ENCODE results near the gene ADGRL3. TPM values are rescaled to one million over a fixed set of nuclear protein-coding genes. Genes with fewer than 3 reads are reported as not detected.
"Not testable (repeated sequence)": the region's sequence is repeated elsewhere in the genome, so short reads cannot be mapped to it uniquely, and the experiment has no call there.

Gene ADGRL3
- total and polyA plus RNA-seq, 2 donors: 0.82 to 2.0 TPM

DNA sequence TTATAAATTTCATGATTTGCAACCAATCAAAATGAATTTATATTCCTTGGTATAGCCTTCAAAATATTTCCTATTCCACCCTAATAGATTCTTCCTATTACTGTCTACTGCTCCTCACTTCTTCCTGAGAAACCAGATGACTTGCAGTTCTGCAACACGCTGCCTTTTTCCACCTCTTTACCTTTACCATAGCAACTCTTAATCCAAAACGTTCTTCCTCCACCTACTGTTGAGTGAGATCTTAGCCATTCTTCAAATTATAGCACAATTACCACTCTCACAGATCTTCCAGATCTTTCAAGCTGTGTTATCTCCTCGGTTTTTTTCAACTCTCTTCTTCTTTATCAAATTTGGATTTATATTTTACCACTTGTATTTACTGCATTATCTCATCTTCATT lies 289.8 kb downstream of the ADGRL3 start:
- DNase-seq (ENCODE audit: low read depth in 6 of 9, low spot score in 9 of 9): no peak
- Histone ChIP-seq H3K27ac (ENCODE audit: low read depth in 1 of 2, low read length in 1 of 2) (no peak overlapping the region), H3K4me3 (ENCODE audit: low read length in 2 of 2) (no peak overlapping the region), H3K9me3 (ENCODE audit: control insufficient read depth in 2 of 2, insufficient read depth in 1 of 2, low read length in 1 of 2) (no peaks in the 10 kb centered on the region), H3K4me1 (ENCODE audit: control insufficient read depth in 2 of 2, insufficient read depth in 2 of 2, low read length in 2 of 2) (no peaks in the 10 kb centered on the region), H3K27me3 (ENCODE audit: control insufficient read depth in 2 of 2, insufficient read depth in 1 of 2, low read length in 1 of 2) (no peaks in the 10 kb centered on the region), H3K36me3 (ENCODE audit: control insufficient read depth in 2 of 2, insufficient read depth in 2 of 2, low read length in 1 of 2) (no peaks in the 10 kb centered on the region)
- 12% methylated on average over 3 of the region's 3 CpGs for WGBS

DNA sequence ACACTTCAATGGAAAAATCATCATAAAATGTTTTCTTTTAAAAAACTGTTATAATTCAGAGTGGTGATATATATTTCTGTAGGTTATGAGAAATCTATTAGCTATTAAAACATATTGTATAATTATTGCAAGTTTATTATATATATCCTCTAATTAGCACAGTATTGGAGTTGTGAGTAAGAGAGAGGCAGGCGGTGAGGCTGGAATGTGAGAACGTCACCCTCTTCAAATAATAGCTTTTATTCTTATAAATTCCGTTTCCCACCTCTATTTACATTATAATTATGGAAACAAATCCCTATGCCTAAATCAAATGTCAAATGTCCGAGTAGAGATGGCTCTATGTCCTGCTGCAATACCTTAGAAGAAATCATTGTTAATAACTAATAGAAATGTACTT lies 292.9 kb downstream of the ADGRL3 start:
- H3K9me3 ChIP-seq (ENCODE audit: control insufficient read depth in 2 of 2, insufficient read depth in 1 of 2, low read length in 1 of 2): no peaks in the 10 kb centered on the region
- H3K4me1 ChIP-seq (ENCODE audit: control insufficient read depth in 2 of 2, insufficient read depth in 2 of 2, low read length in 2 of 2): no peaks in the 10 kb centered on the region
- no peak for DNase-seq (ENCODE audit: low read depth in 6 of 9, low spot score in 9 of 9)
- H3K4me3 ChIP-seq (ENCODE audit: low read length in 2 of 2): no peak overlapping the region
- 91% methylated on average over 4 of the region's 4 CpGs for WGBS
- H3K27me3 ChIP-seq (ENCODE audit: control insufficient read depth in 2 of 2, insufficient read depth in 1 of 2, low read length in 1 of 2): no peaks in the 10 kb centered on the region
- H3K27ac ChIP-seq (ENCODE audit: low read depth in 1 of 2, low read length in 1 of 2): no peak overlapping the region
- no peaks in the 10 kb centered on the region for H3K36me3 ChIP-seq (ENCODE audit: control insufficient read depth in 2 of 2, insufficient read depth in 2 of 2, low read length in 1 of 2)

DNA sequence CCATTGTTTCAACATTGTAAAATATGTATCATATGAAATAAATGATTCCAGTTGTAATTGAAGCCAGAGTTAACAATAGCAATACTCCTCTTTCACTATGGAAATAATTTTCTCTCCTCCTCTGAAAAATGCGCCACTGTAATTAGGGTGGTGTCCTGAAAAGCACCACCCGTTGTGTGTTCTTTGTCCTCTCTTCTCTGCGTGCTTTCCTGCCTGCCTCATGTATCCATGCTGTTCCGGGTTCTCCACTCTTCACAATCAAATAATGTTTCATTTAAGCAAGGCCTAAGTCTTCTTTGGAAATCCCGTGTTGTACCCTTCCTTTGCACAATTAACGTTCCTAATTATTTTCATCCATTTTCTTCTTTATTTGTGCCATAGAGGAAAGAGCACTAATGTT lies 293.3 kb downstream of the ADGRL3 start:
- DNase-seq (ENCODE audit: low read depth in 6 of 9, low spot score in 9 of 9): no peak
- no peaks in the 10 kb centered on the region for H3K9me3 ChIP-seq (ENCODE audit: control insufficient read depth in 2 of 2, insufficient read depth in 1 of 2, low read length in 1 of 2)
- no peaks in the 10 kb centered on the region for H3K4me1 ChIP-seq (ENCODE audit: control insufficient read depth in 2 of 2, insufficient read depth in 2 of 2, low read length in 2 of 2)
- no peak overlapping the region for H3K4me3 ChIP-seq (ENCODE audit: low read length in 2 of 2)
- H3K36me3 ChIP-seq (ENCODE audit: control insufficient read depth in 2 of 2, insufficient read depth in 2 of 2, low read length in 1 of 2): no peaks in the 10 kb centered on the region
- H3K27me3 ChIP-seq (ENCODE audit: control insufficient read depth in 2 of 2, insufficient read depth in 1 of 2, low read length in 1 of 2): no peaks in the 10 kb centered on the region
- H3K27ac ChIP-seq (ENCODE audit: low read depth in 1 of 2, low read length in 1 of 2): no peak overlapping the region
- 97% methylated on average over 6 of the region's 6 CpGs for WGBS

DNA sequence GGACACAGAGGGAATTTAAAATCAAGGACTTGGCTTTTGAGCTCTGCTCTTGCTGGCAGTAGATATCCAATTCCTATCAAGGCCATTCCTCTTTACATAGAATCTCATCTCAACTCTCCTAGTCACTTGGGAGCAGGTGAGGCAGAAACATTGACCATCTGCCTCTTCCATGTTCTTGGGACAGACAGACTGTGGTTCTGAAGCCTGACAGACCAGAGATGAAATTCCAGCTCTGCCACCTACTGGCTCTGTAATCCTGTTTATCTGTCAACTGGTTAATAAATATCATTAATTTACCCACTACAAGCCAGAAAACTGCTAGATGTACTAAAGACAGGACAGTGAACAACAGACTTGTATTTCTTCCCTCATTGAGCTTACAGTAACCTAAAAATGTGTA lies 300.8 kb downstream of the ADGRL3 start:
- no peaks in the 10 kb centered on the region for H3K27me3 ChIP-seq (ENCODE audit: control insufficient read depth in 2 of 2, insufficient read depth in 1 of 2, low read length in 1 of 2)
- no peak overlapping the region for H3K4me3 ChIP-seq (ENCODE audit: low read length in 2 of 2)
- DNase-seq (ENCODE audit: low read depth in 6 of 9, low spot score in 9 of 9): no peak
- H3K9me3 ChIP-seq (ENCODE audit: control insufficient read depth in 2 of 2, insufficient read depth in 1 of 2, low read length in 1 of 2): no peaks in the 10 kb centered on the region
- H3K27ac ChIP-seq (ENCODE audit: low read depth in 1 of 2, low read length in 1 of 2): no peak overlapping the region
- no peaks in the 10 kb centered on the region for H3K36me3 ChIP-seq (ENCODE audit: control insufficient read depth in 2 of 2, insufficient read depth in 2 of 2, low read length in 1 of 2)
- H3K4me1 ChIP-seq (ENCODE audit: control insufficient read depth in 2 of 2, insufficient read depth in 2 of 2, low read length in 2 of 2): no peaks in the 10 kb centered on the region

DNA sequence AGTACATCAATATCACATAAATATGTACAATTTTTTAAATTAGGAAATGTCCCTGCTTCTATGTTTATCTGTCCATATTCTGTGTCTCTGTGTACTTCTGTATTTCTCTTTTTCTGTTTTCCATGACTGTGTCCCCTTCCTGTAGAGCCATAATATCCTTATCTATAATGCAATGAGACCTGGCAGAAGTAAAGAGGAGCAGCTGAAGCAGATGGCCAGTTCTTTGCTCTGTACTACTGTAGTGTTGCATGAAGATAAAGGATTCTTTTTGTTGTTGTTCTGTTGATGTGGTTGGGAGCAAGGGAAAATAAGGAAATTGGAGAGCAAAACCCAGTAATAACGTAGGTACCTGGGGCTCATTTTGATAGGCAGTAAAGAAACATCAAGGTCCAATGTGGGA lies 301.7 kb downstream of the ADGRL3 start:
- Histone ChIP-seq H3K36me3 (ENCODE audit: control insufficient read depth in 2 of 2, insufficient read depth in 2 of 2, low read length in 1 of 2) (no peaks in the 10 kb centered on the region), H3K4me1 (ENCODE audit: control insufficient read depth in 2 of 2, insufficient read depth in 2 of 2, low read length in 2 of 2) (no peaks in the 10 kb centered on the region), H3K27ac (ENCODE audit: low read depth in 1 of 2, low read length in 1 of 2) (no peak overlapping the region), H3K9me3 (ENCODE audit: control insufficient read depth in 2 of 2, insufficient read depth in 1 of 2, low read length in 1 of 2) (no peaks in the 10 kb centered on the region), H3K4me3 (ENCODE audit: low read length in 2 of 2) (no peak overlapping the region), H3K27me3 (ENCODE audit: control insufficient read depth in 2 of 2, insufficient read depth in 1 of 2, low read length in 1 of 2) (no peaks in the 10 kb centered on the region)
- WGBS: 74% methylated on average over 1 of the region's 1 CpG
- DNase-seq (ENCODE audit: low read depth in 6 of 9, low spot score in 9 of 9): no peak

DNA sequence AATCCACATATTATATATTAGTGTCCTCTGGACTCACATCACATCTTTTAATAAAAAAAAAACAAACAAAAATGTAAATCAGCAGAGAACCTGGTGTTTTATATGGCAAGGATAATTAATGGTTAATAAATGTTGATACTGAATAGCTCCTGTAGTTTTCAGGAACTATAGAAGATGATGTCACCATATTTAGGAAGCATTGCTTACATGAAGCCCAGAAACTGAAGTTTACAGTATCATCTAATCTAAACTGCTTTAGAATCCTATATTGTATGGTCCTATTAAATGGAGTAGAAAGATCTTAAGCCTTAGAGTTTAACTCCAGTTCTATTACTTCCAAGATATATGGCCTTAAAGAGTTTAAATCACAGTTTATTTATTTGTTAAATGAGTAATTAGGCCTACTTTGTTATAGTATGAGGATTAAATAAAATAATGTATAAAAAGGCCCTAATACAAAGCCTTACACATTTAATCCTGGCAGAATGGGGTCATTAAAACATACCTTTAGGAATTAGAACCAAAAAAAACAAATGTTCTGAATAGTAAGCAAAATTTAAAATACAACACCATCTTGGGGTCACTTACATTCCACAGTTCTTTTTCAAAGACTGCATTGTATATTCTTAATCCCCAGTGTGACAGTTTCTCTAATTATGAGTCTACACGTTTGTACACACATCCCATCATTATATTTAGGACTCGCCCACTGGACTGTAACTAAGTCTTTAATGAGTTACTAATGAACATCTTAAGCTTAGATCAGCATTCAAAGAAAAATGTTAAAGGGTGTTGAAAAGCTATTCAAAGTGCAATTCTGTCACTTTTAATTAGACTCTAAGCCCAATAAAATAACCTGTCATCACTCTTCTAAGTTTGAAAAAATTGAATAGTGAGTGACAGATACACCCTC lies 305.9 kb downstream of the ADGRL3 start:
- H3K4me3 ChIP-seq (ENCODE audit: low read length in 2 of 2): no peak overlapping the region
- no peaks in the 10 kb centered on the region for H3K36me3 ChIP-seq (ENCODE audit: control insufficient read depth in 2 of 2, insufficient read depth in 2 of 2, low read length in 1 of 2)
- 93% methylated on average over 2 of the region's 2 CpGs for WGBS
- no peaks in the 10 kb centered on the region for H3K9me3 ChIP-seq (ENCODE audit: control insufficient read depth in 2 of 2, insufficient read depth in 1 of 2, low read length in 1 of 2)
- H3K27me3 ChIP-seq (ENCODE audit: control insufficient read depth in 2 of 2, insufficient read depth in 1 of 2, low read length in 1 of 2): no peaks in the 10 kb centered on the region
- H3K27ac ChIP-seq (ENCODE audit: low read depth in 1 of 2, low read length in 1 of 2): no peak overlapping the region
- no peaks in the 10 kb centered on the region for H3K4me1 ChIP-seq (ENCODE audit: control insufficient read depth in 2 of 2, insufficient read depth in 2 of 2, low read length in 2 of 2)
- DNase-seq (ENCODE audit: low read depth in 6 of 9, low spot score in 9 of 9): no peak

DNA sequence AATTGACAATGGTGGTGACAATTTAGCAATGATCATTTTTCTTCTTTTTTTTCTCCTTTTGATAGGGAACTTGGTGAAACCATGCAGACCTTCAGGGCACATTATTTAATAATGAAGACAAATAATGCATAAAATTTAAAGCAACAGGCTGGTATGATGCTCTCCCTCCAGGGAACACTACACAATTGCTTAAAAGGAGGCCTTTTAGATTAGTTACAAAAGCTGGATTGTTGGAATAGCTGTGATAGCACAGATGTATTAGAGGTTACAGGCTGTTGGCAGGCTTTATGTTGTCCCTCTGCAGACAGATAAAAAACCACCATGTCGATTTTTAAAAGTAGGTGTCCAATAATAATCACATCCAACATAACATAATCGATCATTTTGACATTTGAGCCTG lies 307.0 kb downstream of the ADGRL3 start:
- Histone ChIP-seq H3K27ac (ENCODE audit: low read depth in 1 of 2, low read length in 1 of 2) (no peak overlapping the region), H3K4me3 (ENCODE audit: low read length in 2 of 2) (no peak overlapping the region), H3K4me1 (ENCODE audit: control insufficient read depth in 2 of 2, insufficient read depth in 2 of 2, low read length in 2 of 2) (no peaks in the 10 kb centered on the region), H3K27me3 (ENCODE audit: control insufficient read depth in 2 of 2, insufficient read depth in 1 of 2, low read length in 1 of 2) (no peaks in the 10 kb centered on the region), H3K9me3 (ENCODE audit: control insufficient read depth in 2 of 2, insufficient read depth in 1 of 2, low read length in 1 of 2) (no peaks in the 10 kb centered on the region), H3K36me3 (ENCODE audit: control insufficient read depth in 2 of 2, insufficient read depth in 2 of 2, low read length in 1 of 2) (no peaks in the 10 kb centered on the region)
- 86% methylated on average over 2 of the region's 2 CpGs for WGBS
- no peak for DNase-seq (ENCODE audit: low read depth in 6 of 9, low spot score in 9 of 9)

DNA sequence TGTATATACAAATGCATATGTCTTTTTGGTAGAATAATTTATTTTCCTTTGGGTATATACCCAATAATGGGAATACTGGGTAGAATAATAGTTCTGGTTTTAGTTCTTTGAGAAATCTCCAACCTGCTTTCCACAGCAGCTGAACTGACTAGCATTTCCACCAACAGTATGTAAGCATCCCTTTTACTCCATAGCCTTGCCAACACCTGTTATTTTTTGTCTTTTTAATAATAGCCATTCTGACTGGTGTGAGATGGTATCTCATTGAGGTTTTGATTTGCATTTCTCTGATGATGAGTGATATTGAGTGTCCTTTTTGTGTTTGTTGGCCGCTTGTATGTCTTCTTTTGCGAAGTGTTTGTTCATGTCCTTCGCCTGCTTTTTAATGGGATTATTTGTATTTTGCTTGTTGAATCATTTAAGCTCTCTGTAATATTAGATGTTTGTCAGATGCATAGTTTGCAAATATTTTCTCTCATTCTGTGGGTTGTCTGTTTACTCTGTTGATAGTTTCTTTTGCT lies 309.7 kb downstream of the ADGRL3 start:
- H3K9me3 ChIP-seq (ENCODE audit: control insufficient read depth in 2 of 2, insufficient read depth in 1 of 2, low read length in 1 of 2); H3K36me3 ChIP-seq (ENCODE audit: control insufficient read depth in 2 of 2, insufficient read depth in 2 of 2, low read length in 1 of 2); H3K27me3 ChIP-seq (ENCODE audit: control insufficient read depth in 2 of 2, insufficient read depth in 1 of 2, low read length in 1 of 2); H3K4me1 ChIP-seq (ENCODE audit: control insufficient read depth in 2 of 2, insufficient read depth in 2 of 2, low read length in 2 of 2); H3K4me3 ChIP-seq (ENCODE audit: low read length in 2 of 2); H3K27ac ChIP-seq (ENCODE audit: low read depth in 1 of 2, low read length in 1 of 2); DNase-seq (ENCODE audit: low read depth in 6 of 9, low spot score in 9 of 9): not testable (repeated sequence)
- WGBS: 95% methylated on average over 3 of the region's 3 CpGs

DNA sequence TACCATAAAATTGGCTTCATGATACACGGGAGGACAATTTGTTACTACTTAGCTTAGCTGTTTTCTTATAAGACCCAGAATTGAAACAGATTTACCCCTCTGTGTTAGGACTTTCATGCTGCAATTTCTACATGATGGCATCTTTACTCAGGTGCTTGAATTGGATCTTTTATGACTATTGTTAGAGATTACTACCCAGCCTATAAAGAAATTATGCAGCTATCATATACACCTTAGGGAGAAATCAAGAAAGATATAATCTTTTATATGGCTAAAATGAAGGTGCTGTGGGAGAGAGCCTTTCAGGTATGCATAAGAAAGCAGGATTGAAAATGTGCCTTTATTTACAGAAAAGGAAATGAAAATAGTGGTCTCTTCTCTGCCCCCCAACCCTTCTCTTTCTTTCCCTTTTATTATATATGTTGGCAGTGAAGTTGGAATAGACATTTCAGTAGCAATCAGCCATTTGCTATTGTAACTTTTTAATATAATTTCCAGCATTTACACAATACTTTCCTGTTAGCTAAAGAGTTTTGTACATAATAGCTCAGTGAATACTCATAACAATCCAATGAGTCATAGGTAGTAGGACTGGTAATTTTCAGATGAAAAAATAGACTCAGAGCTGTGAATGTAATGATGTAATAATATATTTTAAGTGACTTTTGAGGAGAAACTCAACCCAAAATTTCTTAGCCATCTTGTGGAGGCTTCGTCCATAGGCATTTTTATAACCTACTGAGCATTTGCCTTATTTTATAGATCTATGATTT lies 311.8 kb downstream of the ADGRL3 start:
- no peak overlapping the region for H3K27ac ChIP-seq (ENCODE audit: low read depth in 1 of 2, low read length in 1 of 2)
- no peaks in the 10 kb centered on the region for H3K36me3 ChIP-seq (ENCODE audit: control insufficient read depth in 2 of 2, insufficient read depth in 2 of 2, low read length in 1 of 2)
- DNase-seq (ENCODE audit: low read depth in 6 of 9, low spot score in 9 of 9): no peak
- 86% methylated on average over 2 of the region's 2 CpGs for WGBS
- H3K4me1 ChIP-seq (ENCODE audit: control insufficient read depth in 2 of 2, insufficient read depth in 2 of 2, low read length in 2 of 2): no peaks in the 10 kb centered on the region
- H3K27me3 ChIP-seq (ENCODE audit: control insufficient read depth in 2 of 2, insufficient read depth in 1 of 2, low read length in 1 of 2): no peaks in the 10 kb centered on the region
- H3K4me3 ChIP-seq (ENCODE audit: low read length in 2 of 2): no peak overlapping the region
- H3K9me3 ChIP-seq (ENCODE audit: control insufficient read depth in 2 of 2, insufficient read depth in 1 of 2, low read length in 1 of 2): no peaks in the 10 kb centered on the region

Measured in thymus (tissue), 11 donors.